Lung (tissue), 12 donors: ENCODE results near the gene MTHFD1. TPM values are rescaled to one million over a fixed set of nuclear protein-coding genes. Genes with fewer than 3 reads are reported as not detected.

Experiments used
- ATAC-seq: fragments of 200-7000 bp; cut with Tn5 transposase; one replicate; pipeline ENCODE4 v1.9.1; 2020; ENCODE audit warnings: moderate number of reproducible peaks; ENCODE audit not compliant: insufficient read depth, low FRiP score
- DNase-seq, 3 donors: peaks; one replicate each; pipeline ENCODE4 v3.0.0-alpha.2; 2013 to 2017
- H3K27ac ChIP-seq, 2 donors: one replicate each; pipeline ENCODE4 v1.5.1; 2013; ENCODE audit warnings: mild to moderate bottlenecking in 2 of 2, moderate library complexity in 2 of 2, control low read depth in 1 of 2, inconsistent platforms in 1 of 2, low read depth in 1 of 2, low read length in 1 of 2
- H3K27me3 ChIP-seq, 3 donors: one replicate each; pipeline ENCODE4 v1.5.1; 2013; ENCODE audit warnings: low read length in 2 of 3; ENCODE audit not compliant: control insufficient read depth in 3 of 3, insufficient read depth in 3 of 3
- H3K36me3 ChIP-seq, 4 donors: one replicate each; pipeline ENCODE4 v1.5.1; 2013; ENCODE audit warnings: low read length in 4 of 4, mild to moderate bottlenecking in 1 of 4, moderate library complexity in 1 of 4; ENCODE audit not compliant: control insufficient read depth in 4 of 4, insufficient read depth in 4 of 4
- H3K4me1 ChIP-seq, 5 donors: one replicate each; pipeline ENCODE4 v1.5.1; 2013; ENCODE audit warnings: low read length in 5 of 5, mild to moderate bottlenecking in 2 of 5, moderate library complexity in 1 of 5; ENCODE audit not compliant: control insufficient read depth in 5 of 5, insufficient read depth in 5 of 5
- H3K4me3 ChIP-seq: one replicate; pipeline ENCODE4 v1.5.1; 2013; ENCODE audit warnings: mild to moderate bottlenecking, control low read depth, moderate library complexity
- H3K9ac ChIP-seq, 2 donors: one replicate each; pipeline ENCODE4 v1.5.1; 2013; ENCODE audit warnings: low read length in 2 of 2, control low read depth in 1 of 2; ENCODE audit not compliant: insufficient read depth in 1 of 2
- H3K9me3 ChIP-seq, 4 donors: one replicate each; pipeline ENCODE4 v1.5.1; 2013; ENCODE audit warnings: low read length in 3 of 4, mild to moderate bottlenecking in 1 of 4, moderate library complexity in 1 of 4; ENCODE audit not compliant: control insufficient read depth in 4 of 4, insufficient read depth in 3 of 4
- whole genome bisulfite sequencing, 2 donors: extraction: QIAGEN DNeasy Blood & Tissue Kit; methylation state at CpG; one replicate each; pipeline ENCODE4 v1.1.7; 2013; 5-methylcytosine and 5-hydroxymethylcytosine counted together
- polyA plus RNA-seq, 2 donors: library from polyadenylated mRNA; stranded (reverse); fragments of 200-250 nt; gene quantifications; one replicate each; pipeline ENCODE4 v1.2.1, GENCODE V29; 2013
- total RNA-seq, 2 donors: library from RNA; depleted of rRNA in 1 of 2; stranded (reverse); fragments of >200 nt in 1 of 2; gene quantifications; one replicate each; pipeline ENCODE4 v1.2.1, GENCODE V29; 2014 to 2021
- TF ChIP-seq, protein P1 (sequence below): IDR thresholded peaks from 2 replicates; pipeline ENCODE4 v1.5.1; 2012; ENCODE audit warnings: mild to moderate bottlenecking; ENCODE audit errors: control extremely low read depth, extremely low read depth
- donor health status: control.
- donor health status: control.
- donor health status: Bipolar disorder and iron deficiency.
- donor health status: healthy.
- donor health status: DM: yes; HTN: yes; CAD: no.

MTHFD1 gene
- total and polyA plus RNA-seq, 4 donors = 20.9 to 58.7 (median 29.1) TPM

DNA sequence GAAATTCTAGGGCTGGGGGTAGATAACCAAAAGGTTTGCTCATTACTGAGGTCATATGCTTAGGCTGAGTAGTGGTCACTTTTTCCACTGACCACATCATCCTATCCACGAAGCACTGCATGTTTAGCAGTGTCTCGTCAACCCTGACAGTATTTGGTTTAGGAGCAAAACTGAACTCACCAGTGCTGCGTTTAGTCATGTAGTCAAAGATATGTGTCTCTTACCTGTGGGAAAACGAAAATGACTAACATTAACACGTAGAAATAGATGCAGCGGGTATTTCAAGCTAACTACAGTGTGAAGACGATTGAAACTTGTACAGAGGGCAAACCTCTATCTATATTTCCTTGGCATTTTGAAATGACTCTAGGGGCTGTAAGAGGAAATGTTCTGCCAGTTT lies 34.6 kb downstream of the MTHFD1 start:
- Histone ChIP-seq H3K27ac (no peak overlapping the region), H3K36me3 (peaks cover 19 to 38% (median 26%) of the 10 kb centered on the region in 4 donors), H3K4me3 (no peak overlapping the region), H3K4me1 (no peaks in the 10 kb centered on the region), H3K27me3 (no peaks in the 10 kb centered on the region), H3K9ac (no peak overlapping the region), H3K9me3 (no peaks in the 10 kb centered on the region)
- TF ChIP-seq, protein P1, sequence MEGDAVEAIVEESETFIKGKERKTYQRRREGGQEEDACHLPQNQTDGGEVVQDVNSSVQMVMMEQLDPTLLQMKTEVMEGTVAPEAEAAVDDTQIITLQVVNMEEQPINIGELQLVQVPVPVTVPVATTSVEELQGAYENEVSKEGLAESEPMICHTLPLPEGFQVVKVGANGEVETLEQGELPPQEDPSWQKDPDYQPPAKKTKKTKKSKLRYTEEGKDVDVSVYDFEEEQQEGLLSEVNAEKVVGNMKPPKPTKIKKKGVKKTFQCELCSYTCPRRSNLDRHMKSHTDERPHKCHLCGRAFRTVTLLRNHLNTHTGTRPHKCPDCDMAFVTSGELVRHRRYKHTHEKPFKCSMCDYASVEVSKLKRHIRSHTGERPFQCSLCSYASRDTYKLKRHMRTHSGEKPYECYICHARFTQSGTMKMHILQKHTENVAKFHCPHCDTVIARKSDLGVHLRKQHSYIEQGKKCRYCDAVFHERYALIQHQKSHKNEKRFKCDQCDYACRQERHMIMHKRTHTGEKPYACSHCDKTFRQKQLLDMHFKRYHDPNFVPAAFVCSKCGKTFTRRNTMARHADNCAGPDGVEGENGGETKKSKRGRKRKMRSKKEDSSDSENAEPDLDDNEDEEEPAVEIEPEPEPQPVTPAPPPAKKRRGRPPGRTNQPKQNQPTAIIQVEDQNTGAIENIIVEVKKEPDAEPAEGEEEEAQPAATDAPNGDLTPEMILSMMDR = no peak
- 92 to 94% methylated on average over 7 of the region's 7 CpGs for WGBS, 2 donors
- ATAC-seq = no peak
- no peak for DNase-seq

DNA sequence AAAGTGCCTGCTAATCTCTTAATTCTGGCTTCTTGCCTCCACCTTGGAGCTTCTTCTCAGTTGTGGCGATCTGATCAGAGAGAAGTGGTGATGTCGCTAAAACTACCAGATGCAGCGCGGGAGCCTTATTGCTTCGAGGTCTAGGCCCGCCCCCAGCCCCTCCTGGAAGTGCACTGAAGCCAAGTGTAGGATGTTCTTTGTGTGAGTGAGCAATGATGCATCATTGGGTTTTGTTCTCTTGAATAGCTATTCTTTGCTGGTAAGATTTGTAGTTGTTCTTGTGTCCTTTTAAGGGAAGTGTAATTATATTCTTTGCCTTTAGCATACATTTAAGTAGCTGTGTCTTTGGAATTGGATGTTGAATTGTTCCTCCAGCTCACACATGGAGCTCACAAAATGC lies 35.8 kb downstream of the MTHFD1 start:
- Histone ChIP-seq H3K4me3 (no peak overlapping the region), H3K36me3 (peaks cover 16 to 38% (median 23%) of the 10 kb centered on the region in 4 donors), H3K4me1 (no peaks in the 10 kb centered on the region), H3K27ac (no peak overlapping the region), H3K9ac (no peak overlapping the region), H3K27me3 (no peaks in the 10 kb centered on the region), H3K9me3 (no peaks in the 10 kb centered on the region)
- DNase-seq (no peak), ATAC-seq (no peak)
- TF ChIP-seq, protein P1 = no peak
- 96 to 98% methylated on average over 6 of the region's 6 CpGs for WGBS, 2 donors

DNA sequence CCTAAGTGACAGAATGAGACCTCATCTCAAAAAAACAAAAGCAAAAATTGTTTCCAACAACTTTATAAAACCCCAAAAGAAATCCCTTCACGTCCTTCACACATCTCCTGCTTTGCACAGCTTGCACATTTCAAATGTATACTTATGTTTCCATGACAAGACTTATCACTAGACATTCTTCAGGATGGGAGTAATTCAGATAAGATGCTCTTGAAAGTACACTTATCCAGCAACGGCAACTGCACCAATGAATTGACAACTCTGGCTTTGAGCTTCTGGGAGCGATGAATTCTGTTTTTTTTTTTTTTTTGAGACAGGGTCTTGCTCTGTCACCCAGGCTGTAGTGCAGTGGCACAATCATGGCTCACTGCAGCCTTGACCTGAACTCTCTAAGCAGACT lies 46.4 kb downstream of the MTHFD1 start:
- 74 to 91% methylated on average over 3 of the region's 3 CpGs for whole genome bisulfite sequencing, 2 donors
- Histone ChIP-seq H3K27me3 (no peaks in the 10 kb centered on the region), H3K4me3 (no peak overlapping the region), H3K4me1 (no peaks in the 10 kb centered on the region), H3K36me3 (peaks cover 10 to 29% (median 21%) of the 10 kb centered on the region in 4 donors), H3K9ac (no peak overlapping the region), H3K27ac (no peak overlapping the region), H3K9me3 (no peaks in the 10 kb centered on the region)
- peak in 1 of 3 donors; percentile 23 for DNase-seq
- TF ChIP-seq, protein P1 = no peak
- no peak for ATAC-seq
